SK-N-SH treated with all-trans-retinoic acid at 6 μM for 48 hours (cell line): ENCODE data around the gene C4B.

Experiments
- ATAC-seq: fragments of 200-7000 bp; cut with Tn5 transposase; 3 replicates; pipeline ENCODE4 v1.9.1; 2020; ENCODE audit warnings: mild to moderate bottlenecking, moderate library complexity
- ARNTL ChIP-seq: fragments of 450-650 bp; formaldehyde crosslinking; IDR thresholded peaks from 2 replicates; pipeline ENCODE4 v1.5.0; 2020; ENCODE audit warnings: low read depth, mild to moderate bottlenecking, moderate library complexity, borderline replicate concordance
- BACH2 ChIP-seq: fragments of 250-450 bp; sonication (Bioruptor Pico); IDR thresholded peaks from 2 replicates; pipeline ENCODE4 v1.9.0; 2021; ENCODE audit warnings: mild to moderate bottlenecking, borderline replicate concordance
- CREB5 ChIP-seq: fragments of 250-450 bp; sonication (Bioruptor Pico); IDR thresholded peaks from 2 replicates; pipeline ENCODE4 v1.5.1; 2020; ENCODE audit warnings: low read depth, mild to moderate bottlenecking, moderate library complexity
- CSDC2 ChIP-seq: fragments of 250-450 bp; sonication (Bioruptor Pico); IDR thresholded peaks from 2 replicates; pipeline ENCODE4 v1.5.0; 2020; ENCODE audit warnings: mild to moderate bottlenecking, moderate library complexity
- CSRNP3 ChIP-seq: fragments of 250-450 bp; sonication (Bioruptor Pico); IDR thresholded peaks from 2 replicates; pipeline ENCODE4 v1.5.1; 2021; ENCODE audit warnings: mild to moderate bottlenecking, moderate library complexity
- ESRRG ChIP-seq: fragments of 250-450 bp; sonication (Bioruptor Pico); IDR thresholded peaks from 2 replicates; pipeline ENCODE4 v1.6.1; 2021; ENCODE audit warnings: mild to moderate bottlenecking
- GLIS3 ChIP-seq: fragments of 250-450 bp; sonication (Bioruptor Pico); IDR thresholded peaks from 2 replicates; pipeline ENCODE4 v1.5.0; 2020; ENCODE audit warnings: mild to moderate bottlenecking, moderate library complexity
- ISL1 ChIP-seq: fragments of 250-450 bp; sonication (Bioruptor Pico); IDR thresholded peaks from 2 replicates; pipeline ENCODE4 v2.1.2; 2022; ENCODE audit warnings: mild to moderate bottlenecking, moderate library complexity
- OSR1 ChIP-seq: fragments of 250-450 bp; sonication (Bioruptor Pico); IDR thresholded peaks from 2 replicates; pipeline ENCODE4 v1.8.0; 2022; ENCODE audit warnings: moderate library complexity, mild to moderate bottlenecking, inconsistent platforms
- PATZ1 ChIP-seq: fragments of 250-450 bp; sonication (Bioruptor Pico); IDR thresholded peaks from 2 replicates; pipeline ENCODE4 v1.8.0; 2020; ENCODE audit warnings: mild to moderate bottlenecking, moderate library complexity, borderline replicate concordance
- PPARA ChIP-seq: fragments of 250-450 bp; sonication (Bioruptor Pico); IDR thresholded peaks from 2 replicates; pipeline ENCODE4 v1.5.0; 2020; ENCODE audit warnings: mild to moderate bottlenecking, borderline replicate concordance
- RARB ChIP-seq: fragments of 250-450 bp; sonication (Bioruptor Pico); IDR thresholded peaks from 2 replicates; pipeline ENCODE4 v1.8.0; 2021; ENCODE audit warnings: mild to moderate bottlenecking, moderate library complexity
- SNAI2 ChIP-seq: fragments of 250-450 bp; sonication (Bioruptor Pico); IDR thresholded peaks from 2 replicates; pipeline ENCODE4 v1.5.0; 2020; ENCODE audit warnings: mild to moderate bottlenecking, moderate library complexity
- TOX ChIP-seq: fragments of 250-450 bp; sonication (Bioruptor Pico); IDR thresholded peaks from 2 replicates; pipeline ENCODE4 v1.8.0; 2021; ENCODE audit warnings: mild to moderate bottlenecking, moderate library complexity, borderline replicate concordance
- ZC3H10 ChIP-seq: fragments of 250-450 bp; sonication (Bioruptor Pico); IDR thresholded peaks from 2 replicates; pipeline ENCODE4 v1.5.1; 2021; ENCODE audit warnings: mild to moderate bottlenecking, moderate library complexity
- ZFP3 ChIP-seq: fragments of 250-450 bp; sonication (Bioruptor Pico); IDR thresholded peaks from 2 replicates; pipeline ENCODE4 v1.5.0; 2020; ENCODE audit warnings: mild to moderate bottlenecking, moderate library complexity
- ZFP30 ChIP-seq: fragments of 450-650 bp; formaldehyde crosslinking; IDR thresholded peaks from 2 replicates; pipeline ENCODE4 v1.5.0; 2022; ENCODE audit warnings: mild to moderate bottlenecking, moderate library complexity
- ZNF565 ChIP-seq: fragments of 450-650 bp; formaldehyde crosslinking; conservative IDR thresholded peaks from 2 replicates; pipeline ENCODE4 v1.5.0; 2020; ENCODE audit warnings: low read depth, mild to moderate bottlenecking, moderate library complexity
- ZNF70 ChIP-seq: fragments of 450-650 bp; formaldehyde crosslinking; IDR thresholded peaks from 2 replicates; pipeline ENCODE4 v1.5.0; 2020; ENCODE audit warnings: mild to moderate bottlenecking, moderate library complexity
- ZNF8 ChIP-seq: fragments of 450-650 bp; formaldehyde crosslinking; IDR thresholded peaks from 2 replicates; pipeline ENCODE4 v1.5.0; 2020; ENCODE audit warnings: mild to moderate bottlenecking, moderate library complexity

Gene C4B

GRCh38 chr6:31968791-31969711 is 45.5 kb upstream of the C4B start:
- no peak for ATAC-seq

GRCh38 chr6:31969712-31970603 is 44.6 kb upstream of the C4B start:
- ATAC-seq = no peak
- TF ChIP-seq ZNF70 (CRISPR knock-in tag) (no peak), TOX (CRISPR knock-in tag) (no peak), ZNF565 (CRISPR knock-in tag) (no peak), RARB (no peak), BACH2 (CRISPR knock-in tag) (no peak), SNAI2 (no peak), OSR1 (CRISPR knock-in tag) (no peak), ZFP3 (CRISPR knock-in tag) (no peak), ZC3H10 (CRISPR knock-in tag) (no peak), CSDC2 (no peak), ESRRG (CRISPR knock-in tag) (no peak), PPARA (CRISPR knock-in tag) (no peak), ARNTL (CRISPR knock-in tag) (no peak), ZFP30 (no peak), ZNF8 (CRISPR knock-in tag) (no peak), GLIS3 (CRISPR knock-in tag) (no peak), PATZ1 (CRISPR knock-in tag) (no peak), CREB5 (CRISPR knock-in tag) (no peak)

More at GRCh38 chr6:31968791-31969711, 45.5 kb upstream of the C4B start:
- TF ChIP-seq ISL1 (CRISPR knock-in tag) (no peak), ZFP3 (CRISPR knock-in tag) (no peak)

GRCh38 chr6:31970604-31971271 is 43.9 kb upstream of the C4B start:
- TF ChIP-seq CSRNP3 (CRISPR knock-in tag) (no peak), ISL1 (CRISPR knock-in tag) (no peak), SNAI2 (no peak), PPARA (CRISPR knock-in tag) (no peak), ZNF8 (CRISPR knock-in tag) (no peak), PATZ1 (CRISPR knock-in tag) (no peak), GLIS3 (CRISPR knock-in tag) (no peak), BACH2 (CRISPR knock-in tag) (no peak), ZC3H10 (CRISPR knock-in tag) (no peak), CREB5 (CRISPR knock-in tag) (no peak), ZNF565 (CRISPR knock-in tag) (no peak), ZNF70 (CRISPR knock-in tag) (no peak), ARNTL (CRISPR knock-in tag) (no peak), CSDC2 (no peak)
- TF ChIP-seq, all 23 proteins: peak for 0
- ATAC-seq = peak; percentile 3; the same call in 2 of the 3 replicates
